G401.6 (cell line): ENCODE measurements around the gene CEP97.

ENCODE experiments used
- FAIRE-seq: peaks from 2 replicates; lab custom pipeline; 2012; peaks lifted over from hg19 to GRCh38; lab: Jason Lieb, UNC

The CEP97 gene

DNA sequence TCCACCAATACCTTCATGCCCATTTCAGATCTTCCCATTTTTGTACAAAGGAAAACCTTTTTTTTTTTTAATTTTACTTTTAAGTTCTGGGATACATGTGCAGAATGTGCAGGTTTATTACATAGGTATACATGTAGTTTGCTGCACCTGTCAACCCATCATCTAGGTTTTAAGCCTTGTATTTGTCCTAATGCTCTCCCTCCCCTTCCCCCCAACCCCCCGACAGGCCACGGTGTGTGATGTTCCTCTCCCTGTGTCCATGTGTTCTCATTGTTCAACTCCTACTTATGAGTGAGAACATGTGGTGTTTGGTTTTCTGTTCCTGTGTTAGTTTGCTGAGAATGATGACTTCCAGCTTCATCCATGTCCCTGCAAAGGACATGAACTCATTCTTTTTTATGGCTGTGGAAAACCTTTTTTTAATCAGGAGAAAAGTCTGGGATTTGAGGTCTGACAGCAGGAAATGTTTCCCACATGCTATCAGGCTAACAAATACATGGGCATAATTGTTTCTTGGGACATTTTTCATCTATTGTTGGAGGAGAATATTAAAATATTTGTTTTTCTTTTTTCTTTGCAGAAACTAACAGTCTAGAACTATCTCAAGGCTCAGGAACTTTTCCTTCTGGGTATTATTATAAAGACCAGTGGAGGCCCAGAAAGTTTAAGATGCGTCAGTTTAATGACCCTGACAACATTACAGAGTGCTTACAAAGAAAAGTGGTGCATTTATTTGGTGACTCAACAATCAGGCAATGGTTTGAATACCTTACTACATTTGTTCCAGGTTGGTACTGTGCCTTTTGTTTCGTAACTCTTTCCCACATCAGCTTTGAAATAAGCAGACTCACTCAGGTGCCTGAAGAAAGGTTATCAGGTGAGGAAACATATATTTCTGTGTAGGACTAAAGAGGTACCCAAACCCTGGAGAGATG, 92.1 kb downstream of the CEP97 start:
- no peak for FAIRE-seq

- FAIRE-seq: no peak
Observed at GRCh38 chr3:101817992-101818391, 93.6 kb downstream of the CEP97 start.

GRCh38 chr3:101819649-101820206, 95.3 kb downstream of the CEP97 start:
- no peak for FAIRE-seq
